ES-I3 (cell line): Measurements from ENCODE around the gene ANKUB1.

Experiments
- H3K36me3 ChIP-seq: 2 replicates; pipeline ENCODE4 v1.6.1; 2013; ENCODE audit warnings: mild to moderate bottlenecking, low read length, control low read depth, moderate library complexity; ENCODE audit not compliant: insufficient read depth
- H3K4me1 ChIP-seq: 2 replicates; pipeline ENCODE4 v1.6.1; 2013; ENCODE audit warnings: mild to moderate bottlenecking, control low read depth, low read length; ENCODE audit not compliant: insufficient read depth
- H3K9ac ChIP-seq: 2 replicates; pipeline ENCODE4 v1.6.1; 2013; ENCODE audit warnings: low read depth, mild to moderate bottlenecking, low read length, moderate library complexity
- H3K9me3 ChIP-seq: 2 replicates; pipeline ENCODE4 v1.6.1; 2013; ENCODE audit warnings: mild to moderate bottlenecking, low read length, moderate library complexity; ENCODE audit not compliant: control insufficient read depth, insufficient read depth

The ANKUB1 gene

DNA sequence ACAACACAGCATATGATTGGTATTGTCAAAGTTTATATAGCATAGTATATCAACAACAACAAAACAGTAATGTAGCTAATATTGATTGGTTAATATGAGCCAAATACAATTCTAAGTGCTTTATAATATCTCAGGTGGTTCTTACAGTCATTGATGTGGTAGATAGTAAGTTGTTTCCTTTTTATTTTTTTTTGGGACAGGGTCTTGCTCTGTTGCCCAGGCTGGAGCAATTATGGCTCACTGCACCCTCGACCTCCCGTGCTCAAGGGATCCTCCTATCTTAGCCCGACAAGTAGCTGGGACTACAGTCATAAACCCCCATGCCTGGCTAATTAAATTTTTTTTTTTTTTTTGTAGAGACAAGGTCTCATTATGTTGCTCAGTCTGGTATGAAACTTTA, 23.4 kb upstream of the ANKUB1 start:
- Histone ChIP-seq H3K36me3 (no peaks in the 10 kb centered on the region), H3K9ac (no peak overlapping the region), H3K9me3 (no peaks in the 10 kb centered on the region), H3K4me1 (peaks cover 18% of the 10 kb centered on the region)

DNA sequence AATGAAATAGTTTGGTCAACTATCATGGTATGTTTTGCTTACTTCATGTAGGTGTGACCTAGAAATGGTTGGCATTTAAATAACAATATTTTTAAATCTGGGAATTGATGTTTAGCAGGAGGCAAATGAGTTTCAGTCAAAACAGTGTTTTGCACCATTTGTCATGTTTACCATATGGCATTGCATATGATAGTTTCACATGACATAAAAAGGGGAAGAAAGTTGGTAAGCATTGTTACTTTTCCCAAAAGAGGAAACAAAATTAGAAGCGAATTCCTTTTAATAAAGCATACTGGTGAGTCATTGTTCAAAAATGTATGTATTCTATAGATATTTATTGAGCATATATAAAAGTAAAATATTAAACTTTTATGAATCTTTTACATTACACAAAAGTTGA, 23.0 kb upstream of the ANKUB1 start:
- Histone ChIP-seq H3K4me1 (peaks cover 18% of the 10 kb centered on the region), H3K9ac (no peak overlapping the region), H3K36me3 (no peaks in the 10 kb centered on the region), H3K9me3 (no peaks in the 10 kb centered on the region)

DNA sequence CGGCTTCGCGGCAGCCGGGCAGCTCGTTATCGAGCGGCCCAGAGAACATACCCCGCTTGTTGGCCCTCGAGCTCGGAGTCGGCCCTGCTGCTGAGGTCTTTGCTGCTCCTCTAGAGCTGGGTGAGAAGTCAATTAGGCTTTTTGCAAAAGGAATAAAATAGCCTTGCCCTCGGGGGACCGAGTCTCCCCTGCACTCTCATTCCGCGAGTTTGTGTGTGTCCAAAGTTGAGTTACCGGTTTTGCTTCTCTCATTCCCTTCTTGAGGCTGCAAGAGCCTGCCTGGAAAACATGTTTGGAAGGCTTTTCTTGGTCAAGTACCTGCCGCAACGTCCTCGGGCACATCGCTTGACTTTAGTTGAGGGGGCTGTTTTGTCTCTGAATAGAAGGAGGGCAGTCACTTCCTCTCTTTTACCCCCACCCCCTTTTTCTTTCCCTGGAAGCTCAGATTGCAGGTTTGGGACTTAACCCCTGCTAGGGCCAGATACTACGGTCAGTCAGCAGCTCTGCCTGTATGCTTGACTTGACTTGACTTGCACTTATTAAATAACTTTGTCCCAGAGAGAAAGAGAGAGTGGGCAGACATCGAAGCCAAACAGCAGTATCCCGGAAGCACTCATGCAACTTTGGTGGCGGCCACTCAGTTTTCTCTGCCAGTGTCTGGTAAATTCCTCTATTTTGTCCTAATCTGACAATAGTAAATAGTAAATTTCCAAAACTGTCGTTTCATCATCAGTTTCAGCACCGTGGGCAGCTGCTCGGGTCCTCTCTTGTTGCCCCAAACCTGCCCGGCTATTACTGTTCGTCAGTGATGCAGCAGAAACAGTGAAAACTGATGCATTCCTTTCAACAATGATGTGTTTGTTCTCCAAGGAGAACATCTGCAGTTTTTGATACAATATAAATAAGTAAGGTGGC, 21.3 kb upstream of the ANKUB1 start:
- Histone ChIP-seq H3K4me1 (peaks cover 13% of the 10 kb centered on the region), H3K9me3 (no peaks in the 10 kb centered on the region), H3K9ac (peak overlapping the region; percentile 92), H3K36me3 (no peaks in the 10 kb centered on the region)

DNA sequence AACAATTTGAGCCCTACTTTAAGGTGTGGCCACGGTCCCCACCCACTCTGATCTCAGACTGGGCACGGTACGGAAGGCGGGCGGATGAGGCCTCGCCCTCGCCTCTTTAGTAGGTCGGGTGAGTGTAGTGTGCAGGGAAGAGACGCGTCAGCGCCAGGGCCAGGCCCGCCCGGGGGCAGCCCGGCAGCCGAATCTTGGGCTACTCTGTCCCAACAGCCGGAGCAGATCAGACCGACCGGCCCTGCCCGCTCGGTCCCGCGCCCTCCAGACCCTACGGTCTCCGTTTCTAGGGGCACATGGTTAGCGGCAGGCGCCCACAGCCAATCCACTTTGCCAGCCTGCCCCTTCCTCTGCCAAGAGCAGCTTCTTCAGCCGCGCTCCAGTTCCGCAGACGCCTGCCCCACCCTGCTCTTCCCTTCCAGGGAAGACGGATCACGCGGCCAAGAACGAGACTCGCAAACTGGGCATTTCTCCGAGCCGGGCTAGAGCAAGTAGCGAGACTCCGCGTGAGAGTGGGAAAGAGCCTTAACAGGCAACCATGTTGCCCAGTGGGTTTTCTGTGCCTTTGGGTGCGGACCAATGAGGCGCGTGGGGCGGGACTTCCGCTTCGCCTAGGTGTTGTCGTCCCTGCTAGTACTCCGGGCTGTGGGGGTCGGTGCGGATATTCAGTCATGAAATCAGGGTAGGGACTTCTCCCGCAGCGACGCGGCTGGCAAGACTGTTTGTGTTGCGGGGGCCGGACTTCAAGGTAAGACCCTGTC, 20.4 kb upstream of the ANKUB1 start, which contains the start of gene RNF13:
TSS of gene RNF13 (plus strand) at position 610 of the 761 bp plus-strand sequence. CDS start 32,812 bp downstream, outside the sequence.
- Histone ChIP-seq H3K36me3 (no peaks in the 10 kb centered on the region), H3K4me1 (peaks cover 13% of the 10 kb centered on the region), H3K9ac (peak within 1 kb of the TSS; percentile 92), H3K9me3 (no peaks in the 10 kb centered on the region)

DNA sequence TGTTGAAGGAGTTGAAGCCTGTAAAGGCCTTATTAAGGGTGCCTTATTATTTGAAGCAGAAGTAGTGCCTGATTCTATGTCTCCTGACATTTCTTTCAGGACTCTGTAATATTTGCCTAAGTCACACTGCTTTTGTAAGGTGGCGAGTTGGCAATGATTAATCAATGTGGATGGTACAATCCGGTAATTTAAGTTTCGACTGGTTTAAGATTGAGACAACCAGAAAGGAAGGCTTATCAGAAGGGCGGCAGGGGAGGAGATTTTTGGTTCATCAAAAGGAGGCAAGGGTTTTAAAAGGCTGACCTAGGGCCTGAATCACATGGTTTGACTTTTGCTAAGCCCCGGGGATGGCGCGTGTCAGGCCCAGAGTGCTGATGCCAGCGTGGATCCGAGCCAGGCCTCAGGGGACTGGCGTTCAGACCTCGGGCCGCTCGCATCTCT, 19.8 kb upstream of the ANKUB1 start:
- Histone ChIP-seq H3K4me1 (peaks cover 13% of the 10 kb centered on the region), H3K36me3 (no peaks in the 10 kb centered on the region), H3K9ac (peak overlapping the region; percentile 92), H3K9me3 (no peaks in the 10 kb centered on the region)

DNA sequence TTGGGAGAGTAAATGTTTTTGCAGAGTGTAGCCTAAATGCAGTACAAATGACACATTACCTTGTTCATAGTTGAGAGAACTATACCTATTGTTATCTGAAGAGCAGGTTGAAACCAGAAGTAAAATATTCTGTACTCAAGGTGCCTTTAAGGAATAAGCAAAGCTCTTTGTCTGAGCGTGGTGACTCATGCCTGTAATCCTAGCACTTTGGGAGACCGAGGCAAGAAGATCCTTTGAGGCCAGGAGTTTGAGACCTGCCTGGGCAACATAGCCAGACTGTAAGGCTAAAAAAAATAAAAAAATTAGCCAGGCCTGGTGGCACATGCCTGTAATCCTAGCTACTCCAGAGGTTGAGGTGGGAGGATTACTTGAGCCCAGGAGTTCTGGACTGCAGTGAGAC, 18.5 kb upstream of the ANKUB1 start:
- no peak overlapping the region for H3K9ac ChIP-seq
- H3K4me1 ChIP-seq = peaks cover 13% of the 10 kb centered on the region
- no peaks in the 10 kb centered on the region for H3K9me3 ChIP-seq
- H3K36me3 ChIP-seq = no peaks in the 10 kb centered on the region

DNA sequence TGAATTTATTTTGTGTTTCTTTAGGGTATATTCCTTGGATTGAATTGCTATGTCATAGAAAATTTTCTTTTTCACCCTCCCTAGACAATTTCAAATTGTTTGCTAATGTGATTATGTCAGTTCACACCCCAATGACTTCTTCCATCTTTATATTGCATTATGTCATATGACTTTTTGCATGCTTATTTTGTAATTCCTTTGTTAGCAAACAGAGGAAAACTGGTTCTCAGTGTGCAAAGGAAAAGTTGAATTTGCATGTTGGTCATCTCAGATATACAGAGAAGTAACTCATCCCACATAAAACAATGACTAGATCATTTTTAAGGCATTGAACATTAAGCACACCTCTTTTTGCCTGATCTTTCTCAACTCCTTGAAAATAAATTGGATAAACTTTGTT, 17.3 kb upstream of the ANKUB1 start:
- peaks cover 5% of the 10 kb centered on the region; the same call in 1 of the 2 replicates for H3K4me1 ChIP-seq
- H3K9ac ChIP-seq = no peak overlapping the region; the same call in 1 of the 2 replicates

DNA sequence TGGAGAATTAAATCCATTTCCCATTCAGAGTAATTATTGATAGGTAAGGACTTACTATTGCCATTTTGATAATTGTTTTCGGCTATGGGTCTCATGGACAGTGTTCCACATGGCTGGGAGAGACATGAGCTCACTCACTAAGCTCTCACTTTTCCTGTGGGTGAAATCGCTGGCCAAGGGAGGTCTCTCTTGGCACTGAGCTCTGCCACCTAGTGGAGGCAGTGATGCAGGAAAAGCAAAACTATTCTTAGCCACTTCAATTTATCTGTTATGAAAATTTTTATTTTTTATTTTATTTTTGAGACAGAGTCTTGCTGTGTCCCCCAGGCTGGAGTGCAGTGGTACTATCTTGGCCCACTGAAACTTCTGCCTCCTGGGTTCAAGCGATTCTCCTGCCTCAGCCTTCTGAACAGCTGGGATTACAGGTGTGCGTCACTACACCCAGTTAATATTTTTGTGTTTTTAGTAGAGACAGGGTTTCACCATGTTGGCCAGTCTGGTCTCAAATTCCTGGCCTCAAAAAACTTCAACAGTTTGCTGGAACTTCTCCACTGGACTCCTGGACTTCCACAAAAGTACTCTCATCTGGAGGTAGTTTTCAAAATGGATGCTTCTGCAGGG, 16.0 kb upstream of the ANKUB1 start:
- H3K36me3 ChIP-seq = no peaks in the 10 kb centered on the region
- H3K9ac ChIP-seq = no peak overlapping the region
- H3K4me1 ChIP-seq = 0 out of 2 replicates have a peak, but pooled peaks cover 5% of the 10 kb centered on the region
- no peaks in the 10 kb centered on the region for H3K9me3 ChIP-seq

More for the DNA sequence above, 17.3 kb upstream of the ANKUB1 start:
- Histone ChIP-seq H3K36me3 (no peaks in the 10 kb centered on the region), H3K9me3 (no peaks in the 10 kb centered on the region)

DNA sequence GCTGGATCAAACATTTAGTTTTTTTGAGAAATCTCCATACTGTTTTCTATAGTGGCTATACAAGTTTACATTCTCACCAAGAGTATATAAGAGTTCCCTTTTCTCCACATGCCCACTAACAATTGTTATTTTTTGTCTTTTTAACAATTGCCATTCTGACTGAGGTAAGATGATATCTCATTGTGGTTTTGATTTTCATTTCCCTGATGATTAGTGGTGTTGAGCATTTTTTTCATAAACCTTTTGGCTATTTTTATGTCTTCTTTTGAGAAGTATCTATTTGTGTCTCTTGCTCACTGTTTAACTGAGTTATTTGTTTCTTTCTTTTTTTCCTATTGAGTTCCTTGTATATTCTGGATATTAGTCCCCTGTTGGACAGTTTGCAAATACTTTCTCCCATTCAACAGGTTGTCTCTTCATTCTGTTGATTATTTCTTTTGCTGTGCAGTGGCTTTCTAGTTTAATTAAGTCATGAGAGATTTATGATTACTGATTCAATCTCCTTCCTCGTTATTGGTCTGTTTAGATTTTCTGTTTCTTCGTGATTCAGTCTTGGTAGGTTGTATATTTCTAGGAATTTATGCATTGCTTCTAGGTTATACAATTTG, 13.9 kb upstream of the ANKUB1 start:
- no peaks in the 10 kb centered on the region for H3K9me3 ChIP-seq
- no peak overlapping the region for H3K9ac ChIP-seq
- no peaks in the 10 kb centered on the region for H3K4me1 ChIP-seq
- no peaks in the 10 kb centered on the region for H3K36me3 ChIP-seq

DNA sequence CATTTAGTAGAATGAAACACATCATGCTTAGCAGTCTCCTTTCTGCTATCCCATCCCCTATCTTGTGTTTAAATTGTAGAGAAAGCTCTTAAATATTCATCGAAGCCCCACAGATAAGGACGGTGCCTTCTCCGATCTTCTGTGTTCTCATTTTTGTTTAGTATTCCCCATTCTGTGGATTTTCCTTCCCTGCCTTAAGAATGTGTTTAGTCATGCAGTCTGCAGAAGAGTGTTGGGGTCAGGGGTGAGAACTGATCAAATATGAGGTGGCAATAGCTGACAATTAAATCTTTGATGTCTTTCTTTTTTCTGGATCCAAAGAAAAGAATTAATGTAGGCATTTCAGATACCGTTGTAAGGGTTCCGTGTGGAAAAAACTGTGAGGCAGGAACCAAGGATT, 9.3 kb upstream of the ANKUB1 start:
- H3K9me3 ChIP-seq = no peaks in the 10 kb centered on the region
- no peaks in the 10 kb centered on the region for H3K4me1 ChIP-seq
- no peaks in the 10 kb centered on the region for H3K36me3 ChIP-seq
- H3K9ac ChIP-seq = no peak overlapping the region

DNA sequence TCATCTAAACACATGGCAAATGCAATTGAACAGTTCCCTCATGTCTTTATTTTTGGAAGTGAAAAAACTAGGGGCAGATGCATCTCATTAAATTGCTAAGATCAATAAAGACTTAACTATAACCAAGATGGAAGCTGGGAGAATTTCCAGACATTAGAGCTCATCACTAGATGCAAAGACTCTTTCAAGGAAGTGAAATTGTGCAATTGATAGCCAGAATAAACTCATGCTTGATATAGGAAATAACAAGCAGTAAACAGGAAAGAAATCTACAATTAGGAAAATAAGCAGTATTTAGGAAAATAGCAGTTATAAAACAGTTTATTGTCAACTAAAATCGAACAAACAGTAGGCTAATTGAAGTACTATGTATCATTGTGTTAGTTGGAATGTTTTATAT, 8.8 kb upstream of the ANKUB1 start:
- Histone ChIP-seq H3K4me1 (no peaks in the 10 kb centered on the region), H3K36me3 (no peaks in the 10 kb centered on the region), H3K9ac (no peak overlapping the region), H3K9me3 (no peaks in the 10 kb centered on the region)

DNA sequence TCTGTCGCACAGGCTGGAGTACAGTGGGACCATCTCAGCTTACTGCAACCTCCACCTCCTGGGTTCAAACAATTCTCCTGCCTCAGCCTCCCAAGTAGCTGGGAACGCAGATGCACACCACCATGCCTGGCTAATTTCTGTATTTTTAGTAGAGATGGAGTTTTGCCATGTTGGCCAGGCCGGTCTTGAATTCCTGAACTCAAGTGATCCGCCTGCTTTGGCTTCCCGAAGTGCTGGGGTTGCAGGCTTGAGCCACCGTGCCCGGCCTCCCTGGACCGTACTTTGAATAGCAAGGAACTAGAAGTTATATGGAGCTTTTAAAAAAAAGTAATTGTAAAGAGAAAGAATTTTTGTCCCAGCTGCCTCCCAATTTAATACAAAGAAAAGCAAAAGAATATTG, 8.3 kb upstream of the ANKUB1 start:
- Histone ChIP-seq H3K9me3 (no peaks in the 10 kb centered on the region), H3K4me1 (no peaks in the 10 kb centered on the region), H3K36me3 (no peaks in the 10 kb centered on the region), H3K9ac (no peak overlapping the region)

DNA sequence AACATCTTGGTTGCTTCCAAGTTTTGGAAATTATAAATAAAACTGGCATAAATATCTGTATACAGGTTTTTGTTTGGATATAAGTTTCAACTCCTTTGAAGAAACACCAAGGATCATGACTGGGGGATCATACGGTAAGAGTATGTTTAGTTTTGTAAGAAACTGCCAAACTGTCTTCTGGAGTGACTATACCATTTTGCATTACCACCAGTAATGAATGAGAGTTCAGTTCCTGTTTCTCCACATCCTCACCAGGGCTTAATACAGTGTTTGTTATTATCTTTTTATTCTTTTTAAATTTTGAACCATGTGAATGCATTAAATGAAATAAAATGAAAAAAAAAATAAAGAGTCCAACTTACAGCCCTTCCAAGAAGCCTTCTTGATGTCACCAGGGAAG, 3.7 kb upstream of the ANKUB1 start:
- Histone ChIP-seq H3K4me1 (no peaks in the 10 kb centered on the region), H3K36me3 (no peaks in the 10 kb centered on the region), H3K9me3 (no peaks in the 10 kb centered on the region), H3K9ac (no peak overlapping the region)

DNA sequence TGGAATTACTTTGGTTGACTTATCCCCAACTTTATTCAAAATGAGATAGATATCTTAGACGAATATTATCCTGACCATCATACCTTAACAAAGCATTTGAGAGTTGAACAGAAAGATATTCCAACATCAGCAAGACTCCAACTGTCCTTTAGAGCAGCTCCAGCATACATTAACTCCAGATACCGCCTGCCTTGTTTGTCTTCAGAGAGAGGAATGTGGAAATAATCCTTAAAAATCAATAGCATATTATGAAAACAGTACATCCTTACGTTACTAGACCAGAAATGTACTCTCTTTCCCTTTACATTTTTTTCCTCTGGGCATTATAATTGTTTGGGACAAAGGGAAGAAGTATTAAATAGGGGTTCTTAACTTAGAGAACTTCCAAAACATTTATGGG, 1.7 kb downstream of the ANKUB1 start:
- Histone ChIP-seq H3K9ac (no peak overlapping the region), H3K4me1 (no peaks in the 10 kb centered on the region), H3K9me3 (no peaks in the 10 kb centered on the region), H3K36me3 (no peaks in the 10 kb centered on the region)
